HG03175 (cell line): Measurements from ENCODE around the gene MRPL51.

Experiments used
- ATAC-seq: cut with Tn5 transposase; IDR thresholded peaks from one replicate; pipeline ENCODE4 v1.9.1; 2021; ENCODE audit warnings: mild to moderate bottlenecking, moderate library complexity; ENCODE audit not compliant: unreplicated experiment

MRPL51 gene

GRCh38 chr12:6462234-6462995 is 30.6 kb downstream of the MRPL51 start:
- ATAC-seq = peak; percentile 12

DNA sequence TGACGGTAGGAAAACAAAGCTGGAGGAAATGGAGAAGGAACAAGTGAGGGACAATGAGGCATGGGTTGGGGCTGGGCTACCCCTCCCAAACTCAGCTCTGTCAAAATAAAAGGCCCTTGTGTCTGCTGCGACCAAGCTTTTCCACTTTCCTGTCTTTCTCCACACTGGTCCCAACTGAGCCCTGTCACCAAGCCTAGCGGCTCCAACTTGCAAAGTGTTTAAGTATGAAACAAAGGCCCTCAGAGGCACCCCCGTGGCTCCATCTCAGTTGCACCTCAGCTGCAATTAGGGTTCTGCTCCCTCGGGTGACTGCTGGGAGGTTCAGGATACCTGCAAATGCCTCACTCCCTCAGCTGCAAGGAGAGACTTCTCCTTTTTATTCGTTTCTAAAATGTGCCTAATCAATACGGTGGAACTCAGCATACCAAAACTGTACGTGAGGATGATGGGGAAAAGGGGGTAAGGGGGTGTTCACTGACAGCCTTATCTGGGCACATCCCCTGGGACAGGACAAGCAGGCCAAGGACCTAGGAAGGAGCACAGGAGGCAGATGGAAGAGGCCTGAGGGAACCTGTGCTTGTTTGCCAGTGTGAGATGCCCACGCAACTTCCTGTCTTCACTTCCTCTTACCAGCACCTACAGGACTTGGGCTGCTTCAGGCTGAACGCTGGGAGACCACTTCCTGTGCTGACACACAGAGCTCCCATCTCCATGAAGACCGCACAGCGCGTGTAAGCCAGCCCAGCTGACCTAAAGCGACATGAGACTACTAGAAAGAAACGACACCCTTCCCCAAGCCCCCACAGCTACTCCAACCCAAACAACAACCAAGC is 31.4 kb downstream of the MRPL51 start:
- peak; percentile 85 for ATAC-seq

- ATAC-seq = no peak
Observed at GRCh38 chr12:6460751-6461371, 32.2 kb downstream of the MRPL51 start.

DNA sequence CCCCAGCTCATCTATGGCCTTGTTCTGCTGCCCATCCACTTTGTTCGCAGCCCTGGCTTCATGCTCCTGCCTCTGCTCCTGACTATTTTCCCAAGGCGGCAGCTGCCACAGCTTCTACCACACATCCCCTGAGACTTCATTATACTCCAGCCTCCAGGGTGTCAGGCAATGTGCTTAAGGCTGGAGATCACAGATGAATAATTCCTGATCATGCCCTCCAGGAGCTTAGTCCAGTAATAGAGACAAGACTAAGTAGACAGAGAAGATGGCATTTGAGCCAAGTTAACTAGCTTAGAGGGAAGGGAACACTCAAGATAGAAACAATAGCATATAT is 34.1 kb downstream of the MRPL51 start:
- no peak for ATAC-seq

- no peak for ATAC-seq
Observed at GRCh38 chr12:6458281-6459003, 34.6 kb downstream of the MRPL51 start.

DNA sequence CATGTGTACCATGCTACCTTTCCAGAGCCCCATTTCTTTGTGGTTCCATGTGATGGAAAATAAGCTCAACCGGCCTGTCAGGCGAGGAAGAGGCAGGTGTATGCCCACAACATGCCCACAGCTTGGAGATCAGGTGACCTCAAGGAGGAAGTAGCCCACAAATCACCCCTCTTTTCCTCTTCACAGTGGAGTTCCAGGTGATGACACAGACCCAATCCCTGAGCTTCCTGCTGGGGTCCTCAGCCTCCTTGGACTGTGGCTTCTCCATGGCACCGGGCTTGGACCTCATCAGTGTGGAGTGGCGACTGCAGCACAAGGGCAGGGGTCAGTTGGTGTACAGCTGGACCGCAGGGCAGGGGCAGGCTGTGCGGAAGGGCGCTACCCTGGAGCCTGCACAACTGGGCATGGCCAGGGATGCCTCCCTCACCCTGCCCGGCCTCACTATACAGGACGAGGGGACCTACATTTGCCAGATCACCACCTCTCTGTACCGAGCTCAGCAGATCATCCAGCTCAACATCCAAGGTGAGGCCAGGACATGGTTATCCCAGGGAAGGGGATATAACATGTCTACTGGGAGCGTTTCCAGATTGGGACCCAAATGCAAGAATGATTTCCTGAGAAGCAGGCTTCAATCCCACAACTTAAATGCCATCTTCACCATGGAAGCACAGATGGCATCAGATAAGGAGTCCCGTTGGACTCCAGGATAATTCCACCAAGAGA is 35.7 kb downstream of the MRPL51 start:
- no peak for ATAC-seq

- no peak for ATAC-seq
Observed at GRCh38 chr12:6452944-6453630, 40.0 kb downstream of the MRPL51 start.

- no peak for ATAC-seq
Observed at GRCh38 chr12:6452245-6452943, 40.7 kb downstream of the MRPL51 start.

DNA sequence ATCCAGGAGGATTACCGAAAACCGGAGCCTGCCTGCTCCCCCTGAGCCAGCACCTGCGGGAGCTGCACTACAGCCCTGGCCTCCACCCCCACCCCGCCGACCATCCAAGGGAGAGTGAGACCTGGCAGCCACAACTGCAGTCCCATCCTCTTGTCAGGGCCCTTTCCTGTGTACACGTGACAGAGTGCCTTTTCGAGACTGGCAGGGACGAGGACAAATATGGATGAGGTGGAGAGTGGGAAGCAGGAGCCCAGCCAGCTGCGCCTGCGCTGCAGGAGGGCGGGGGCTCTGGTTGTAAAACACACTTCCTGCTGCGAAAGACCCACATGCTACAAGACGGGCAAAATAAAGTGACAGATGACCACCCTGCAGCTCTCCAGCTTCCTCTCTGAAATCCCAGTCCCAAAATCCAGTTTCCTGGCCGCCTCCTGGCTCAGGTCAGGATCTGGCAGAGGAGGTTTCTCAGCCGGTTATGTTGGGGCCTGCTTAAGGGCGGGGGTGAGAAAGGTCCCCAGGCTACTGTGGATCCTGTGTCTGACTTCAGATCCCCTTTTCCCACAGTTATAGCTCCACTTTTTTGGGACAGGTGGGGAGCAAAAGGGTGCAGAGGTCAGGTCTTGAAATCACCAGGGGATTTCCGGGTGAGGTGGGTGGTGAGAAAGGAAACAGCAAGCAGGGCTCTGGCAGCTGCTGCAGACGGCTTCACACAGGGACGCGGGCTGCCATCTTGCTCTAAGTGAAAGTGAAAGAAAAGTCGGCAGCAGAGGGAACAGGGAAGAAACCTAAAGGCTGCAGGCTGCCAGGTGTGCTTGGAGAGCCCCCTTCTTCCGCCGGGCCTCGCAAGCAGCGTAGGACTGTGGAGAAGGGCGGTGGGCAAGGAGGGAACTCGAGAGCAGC is 41.5 kb downstream of the MRPL51 start, which contains the start of gene TAPBPL:
TSS of gene TAPBPL (plus strand) at position 695 of the 897 bp plus-strand sequence. CDS start 207 bp downstream, outside the sequence.
- peak; percentile 67 for ATAC-seq

GRCh38 chr12:6450869-6451347 is 42.2 kb downstream of the MRPL51 start:
- no peak for ATAC-seq

DNA sequence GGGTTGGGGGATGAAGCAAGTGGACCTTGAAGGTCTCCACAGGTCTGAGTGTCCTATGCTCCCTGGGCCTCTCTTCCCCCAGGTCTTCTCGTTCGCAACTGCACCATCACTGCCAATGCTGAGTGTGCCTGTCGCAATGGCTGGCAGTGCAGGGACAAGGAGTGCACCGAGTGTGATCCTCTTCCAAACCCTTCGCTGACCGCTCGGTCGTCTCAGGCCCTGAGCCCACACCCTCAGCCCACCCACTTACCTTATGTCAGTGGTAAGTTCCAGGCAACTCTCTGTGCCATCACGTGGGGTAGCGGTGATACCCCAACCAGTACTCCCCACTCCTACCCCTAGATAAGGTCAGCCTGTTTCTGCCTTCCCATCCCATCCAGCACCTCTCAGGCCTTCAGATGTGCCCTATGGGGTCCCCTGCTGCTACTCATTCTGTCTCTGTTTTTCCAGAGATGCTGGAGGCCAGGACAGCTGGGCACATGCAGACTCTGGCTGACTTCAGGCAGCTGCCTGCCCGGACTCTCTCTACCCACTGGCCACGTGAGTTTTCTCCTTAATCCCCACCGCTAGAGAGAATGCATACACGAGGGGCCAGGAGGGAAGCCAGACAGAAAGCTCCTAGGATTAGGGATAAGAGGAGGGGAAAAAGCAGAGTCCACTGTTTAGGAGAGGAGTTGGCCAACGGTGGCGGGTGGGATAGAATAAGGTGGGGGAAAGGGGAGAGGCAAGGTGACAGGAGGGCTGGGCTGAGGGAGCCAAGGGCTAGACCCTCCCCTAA is 42.8 kb downstream of the MRPL51 start:
- no peak for ATAC-seq

- no peak for ATAC-seq
Observed at GRCh38 chr12:6444704-6445688, 48.1 kb downstream of the MRPL51 start, which contains the start of gene CD27. Gene CD27 (plus strand): TSS chr12:6444955. CDS start chr12:6445096, 141 bp downstream.

- no peak for ATAC-seq
Observed at GRCh38 chr12:6444031-6444430, 49.0 kb downstream of the MRPL51 start.

DNA sequence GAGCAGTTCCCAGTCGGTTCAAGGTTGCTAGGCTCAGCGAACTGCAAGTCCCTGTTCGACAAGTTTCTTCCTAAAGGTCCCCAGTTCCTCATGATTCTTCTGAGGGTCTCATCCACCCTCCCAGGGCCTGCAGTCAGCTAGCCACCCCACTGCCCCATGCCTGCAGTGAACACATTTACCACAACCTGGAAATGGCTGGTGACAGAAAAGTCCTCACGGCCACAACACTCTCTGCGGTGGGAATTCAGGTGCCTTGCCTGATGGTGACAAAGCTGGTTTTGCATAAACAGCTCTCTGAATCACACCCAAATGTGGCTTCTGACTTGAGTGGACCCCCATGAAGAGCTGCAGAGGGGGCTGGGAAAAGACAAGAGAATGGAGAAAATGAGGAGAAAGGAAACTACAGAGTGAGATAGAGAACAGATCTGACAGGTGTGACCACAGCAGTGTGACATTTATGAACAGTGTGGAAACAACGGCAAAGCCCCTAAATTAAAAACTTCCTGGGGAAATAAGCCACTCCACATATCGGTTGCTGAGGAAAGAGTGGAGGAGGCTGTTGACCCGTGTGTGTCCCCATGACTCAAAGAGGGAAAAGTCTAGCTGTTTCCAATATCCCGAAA is 49.6 kb downstream of the MRPL51 start:
- peak; percentile 37 for ATAC-seq

DNA sequence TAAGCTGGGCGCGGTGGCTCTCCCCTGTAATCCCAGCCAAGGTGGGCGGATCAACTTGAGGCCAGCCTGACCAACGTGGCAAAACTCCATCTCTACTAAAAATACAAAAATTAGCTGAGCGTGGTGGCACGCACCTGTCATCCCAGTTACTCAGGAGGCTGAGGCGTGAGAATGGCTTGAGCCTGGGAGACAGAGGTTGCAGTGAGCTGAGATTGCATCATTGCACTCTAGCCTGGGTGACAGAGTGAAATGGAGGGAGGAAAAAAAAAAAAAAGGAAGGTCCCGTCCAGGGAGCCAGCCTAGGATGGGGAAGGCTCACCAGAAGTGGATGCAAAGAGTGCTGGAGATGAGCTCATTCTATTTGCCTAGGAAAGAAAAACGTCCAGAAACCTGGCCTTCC is 50.2 kb downstream of the MRPL51 start:
- ATAC-seq = no peak
